Breast epithelium (tissue), 3 donors: Measurements from ENCODE around the gene UCHL1.

Experiments used
- CTCF ChIP-seq, 3 donors: fragments of 450-650 bp; IDR thresholded peaks; one replicate each; pipeline ENCODE4 v1.5.1; 2016 to 2017; ENCODE audit warnings: antibody characterized with exemption in 3 of 3, mild to moderate bottlenecking in 3 of 3, moderate library complexity in 3 of 3
- POLR2A ChIP-seq: fragments of 450-650 bp; IDR thresholded peaks from one replicate; pipeline ENCODE4 v1.6.1; 2016; ENCODE audit warnings: antibody characterized with exemption, mild to moderate bottlenecking, moderate library complexity

GRCh38 chr4:41296995-41297394 lies 40.3 kb downstream of the UCHL1 start:
- TF ChIP-seq CTCF (IDR thresholded peaks at IDR 0.05) (no peak), POLR2A (no peak)
